Peyer's patch (tissue), 4 donors: Measurements from ENCODE around the gene RTN4R.
"Not testable (repeated sequence)": the region's sequence is repeated elsewhere in the genome, so short reads cannot be mapped to it uniquely, and the experiment has no call there.

ENCODE experiments used
- POLR2A ChIP-seq, 2 donors: fragments of 450-650 bp; IDR thresholded peaks; one replicate each; pipeline ENCODE4 v1.5.1; 2017; ENCODE audit warnings: antibody characterized with exemption in 2 of 2, mild to moderate bottlenecking in 2 of 2, moderate library complexity in 2 of 2
- TF ChIP-seq, protein P1 (sequence below), 6 experiments: fragments of 450-650 bp in 4 of 6; fragments of 200-600 bp in 2 of 6; sonication (generic) in 1 of 6; IDR thresholded peaks; one replicate each; pipeline ENCODE4 v1.5.1; 2017 to 2019; ENCODE audit warnings: antibody characterized with exemption in 6 of 6, mild to moderate bottlenecking in 3 of 6, moderate library complexity in 1 of 6

DNA sequence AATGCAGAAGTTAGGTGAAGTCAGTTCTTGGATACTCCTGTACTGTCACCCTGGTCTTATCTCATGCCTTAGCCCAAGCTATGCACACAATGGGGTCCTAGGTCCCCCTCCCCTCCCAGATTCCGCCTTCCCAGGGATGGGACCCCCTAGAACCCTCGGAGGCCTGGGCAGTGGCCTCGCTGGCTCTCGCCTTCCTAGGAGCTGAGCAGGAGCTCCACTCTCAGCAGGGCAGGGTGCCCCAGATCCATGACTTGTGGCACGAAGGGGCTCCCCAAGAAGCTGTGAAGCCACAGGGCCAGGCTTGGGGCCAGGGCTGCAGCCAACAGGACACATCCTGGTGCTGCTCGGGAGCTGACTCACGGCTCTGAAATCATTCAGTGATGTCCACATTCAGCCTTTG, 42.1 kb upstream of the RTN4R start:
- TF ChIP-seq, protein P1, sequence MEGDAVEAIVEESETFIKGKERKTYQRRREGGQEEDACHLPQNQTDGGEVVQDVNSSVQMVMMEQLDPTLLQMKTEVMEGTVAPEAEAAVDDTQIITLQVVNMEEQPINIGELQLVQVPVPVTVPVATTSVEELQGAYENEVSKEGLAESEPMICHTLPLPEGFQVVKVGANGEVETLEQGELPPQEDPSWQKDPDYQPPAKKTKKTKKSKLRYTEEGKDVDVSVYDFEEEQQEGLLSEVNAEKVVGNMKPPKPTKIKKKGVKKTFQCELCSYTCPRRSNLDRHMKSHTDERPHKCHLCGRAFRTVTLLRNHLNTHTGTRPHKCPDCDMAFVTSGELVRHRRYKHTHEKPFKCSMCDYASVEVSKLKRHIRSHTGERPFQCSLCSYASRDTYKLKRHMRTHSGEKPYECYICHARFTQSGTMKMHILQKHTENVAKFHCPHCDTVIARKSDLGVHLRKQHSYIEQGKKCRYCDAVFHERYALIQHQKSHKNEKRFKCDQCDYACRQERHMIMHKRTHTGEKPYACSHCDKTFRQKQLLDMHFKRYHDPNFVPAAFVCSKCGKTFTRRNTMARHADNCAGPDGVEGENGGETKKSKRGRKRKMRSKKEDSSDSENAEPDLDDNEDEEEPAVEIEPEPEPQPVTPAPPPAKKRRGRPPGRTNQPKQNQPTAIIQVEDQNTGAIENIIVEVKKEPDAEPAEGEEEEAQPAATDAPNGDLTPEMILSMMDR (IDR thresholded peaks at IDR 0.05): not testable (repeated sequence)
- not testable (repeated sequence) for TF ChIP-seq POLR2A (IDR thresholded peaks at IDR 0.05)
